T-helper 2 cell treated with Interferon-gamma antibody and Interleukin-4, amounts not matched to agents 100 ng/mL and 5 ng/mL, for 36 hours (primary cell): ENCODE measurements around the gene STBD1. TPM values are rescaled to one million over a fixed set of nuclear protein-coding genes. Genes with fewer than 3 reads are reported as not detected.
"Not testable (repeated sequence)": the region's sequence is repeated elsewhere in the genome, so short reads cannot be mapped to it uniquely, and the experiment has no call there.

Source experiments
- intact Hi-C: fragments of 100-400 bp; cut with micrococcal nuclease; formaldehyde crosslinking; loops from one replicate; pipeline ENCODE4 v1.15.1; 2023
- total RNA-seq: library from RNA; stranded (reverse); gene quantifications from 2 replicates; pipeline ENCODE4 v1.2.3, GENCODE V29; 2022

The STBD1 gene
- 1.2 and 1.3 TPM in 2 replicates for total RNA-seq

DNA sequence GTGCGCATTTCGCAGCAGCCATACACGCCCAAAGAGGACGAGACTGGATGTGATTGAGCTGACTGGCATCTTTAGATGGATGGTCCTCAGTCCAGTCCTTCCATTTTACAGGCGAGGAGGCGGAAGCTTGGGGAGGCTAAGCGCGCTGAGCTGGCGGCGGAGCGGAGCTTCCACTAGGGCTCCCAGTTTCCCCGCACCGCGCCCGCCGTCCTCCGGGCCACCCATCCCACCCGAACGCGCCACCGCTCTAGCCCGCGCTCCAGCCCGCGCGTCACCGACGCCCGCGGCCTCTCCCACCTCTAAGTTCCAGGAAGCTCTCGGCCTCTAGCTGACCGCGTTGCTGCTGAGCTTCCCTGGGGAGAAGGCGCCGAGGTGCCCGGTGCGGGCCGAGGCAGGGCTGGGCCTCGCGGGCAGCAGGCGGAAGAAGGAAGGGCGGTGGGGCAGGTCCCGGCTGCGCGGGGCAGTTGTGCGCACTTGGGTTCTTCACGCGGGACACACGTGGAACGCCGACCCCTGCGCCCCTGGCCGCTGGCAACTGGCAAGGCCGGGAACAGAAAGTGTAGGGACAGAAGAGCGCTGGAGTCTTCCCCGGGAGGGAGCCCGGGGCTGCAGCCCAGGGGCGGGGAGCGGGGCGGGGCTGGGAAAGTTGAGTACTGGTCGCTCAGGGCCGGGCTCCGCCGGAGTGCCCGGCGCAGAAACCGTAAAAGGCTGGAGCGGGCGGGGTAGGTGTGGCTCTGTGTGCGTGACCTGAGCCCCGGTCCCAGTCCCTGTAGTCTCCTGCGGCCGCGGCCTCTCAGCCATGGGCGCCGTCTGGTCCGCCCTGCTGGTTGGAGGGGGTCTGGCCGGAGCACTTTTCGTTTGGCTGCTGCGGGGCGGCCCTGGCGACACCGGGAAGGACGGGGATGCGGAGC is at the start of gene STBD1:
STBD1 (plus strand) TSS at position 763 of the 911 bp plus-strand sequence; CDS start at position 800, 37 bp downstream.
- intact Hi-C loops: loop anchor here (2.0 to 10.0 kb wide), 3 partner anchors 51 to 93 kb away; partner anchors contain the start of genes FAM47E and SCARB2

GRCh38 chr4:76256968-76257367 is 49.6 kb upstream of the STBD1 start:
- intact Hi-C loops: loop anchor here (10.0 kb wide), 1 partner anchor 48 kb away; the partner anchor contains the start of gene STBD1

GRCh38 chr4:76257824-76258223 is 48.7 kb upstream of the STBD1 start:
- intact Hi-C loops: loop anchor here (10.0 kb wide), 1 partner anchor 47 kb away; the partner anchor contains the start of gene STBD1

- intact Hi-C loops: no loop called here
Observed at GRCh38 chr4:76260571-76260970, 46.0 kb upstream of the STBD1 start.

DNA sequence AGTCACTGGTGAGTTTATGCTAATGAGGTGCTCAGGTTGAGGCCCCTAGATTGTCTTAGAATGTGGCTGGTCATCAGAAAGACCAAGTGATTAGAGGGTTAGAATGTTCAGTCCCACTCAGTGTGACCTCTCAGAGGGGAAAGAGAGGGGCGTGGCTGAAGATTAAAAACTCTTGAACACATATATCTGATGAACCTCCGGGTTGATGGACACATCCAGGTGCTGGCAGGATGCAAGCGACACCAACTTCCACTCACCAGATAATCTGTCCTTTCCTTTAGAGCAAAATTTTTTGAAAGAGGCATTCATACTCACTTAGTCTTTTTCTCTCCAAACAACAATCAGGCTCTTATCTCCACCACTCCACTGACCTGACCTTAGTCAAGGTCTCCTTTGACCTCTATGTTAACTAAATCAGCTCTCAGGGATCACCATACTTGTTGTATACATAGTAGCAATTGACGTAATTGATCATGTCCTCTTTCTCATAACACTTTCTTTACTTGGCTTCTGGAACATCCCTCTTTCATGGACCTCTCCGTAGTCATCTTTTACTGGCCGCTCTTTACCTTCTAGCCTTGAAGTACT is 40.8 kb upstream of the STBD1 start:
- intact Hi-C loops: no loop called here

DNA sequence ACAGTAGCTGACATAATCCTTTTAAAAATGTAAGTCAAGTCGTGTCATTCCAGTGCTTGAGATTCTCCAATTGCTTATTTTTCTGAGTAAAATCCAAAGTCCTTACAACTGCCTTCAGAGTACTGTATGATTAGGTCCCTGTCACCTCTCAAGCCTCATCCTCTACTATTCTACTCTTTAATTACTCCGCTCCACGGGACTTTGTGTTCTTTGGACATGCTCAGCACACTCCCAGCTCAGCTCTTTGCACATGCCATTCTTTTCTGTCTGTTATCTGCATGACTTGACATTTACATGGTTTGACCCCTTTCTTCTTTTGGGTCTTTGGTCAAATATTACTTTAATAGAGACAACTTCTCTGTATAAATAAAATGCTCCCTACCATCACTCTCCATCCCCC is 39.9 kb upstream of the STBD1 start:
- intact Hi-C loops: no loop called here

- intact Hi-C loops: no loop called here
Observed at GRCh38 chr4:76267811-76268210, 38.7 kb upstream of the STBD1 start.

- intact Hi-C loops: no loop called here
Observed at GRCh38 chr4:76270244-76271175, 36.0 kb upstream of the STBD1 start.

- intact Hi-C loops: no loop called here
Observed at GRCh38 chr4:76271248-76271647, 35.3 kb upstream of the STBD1 start.

DNA sequence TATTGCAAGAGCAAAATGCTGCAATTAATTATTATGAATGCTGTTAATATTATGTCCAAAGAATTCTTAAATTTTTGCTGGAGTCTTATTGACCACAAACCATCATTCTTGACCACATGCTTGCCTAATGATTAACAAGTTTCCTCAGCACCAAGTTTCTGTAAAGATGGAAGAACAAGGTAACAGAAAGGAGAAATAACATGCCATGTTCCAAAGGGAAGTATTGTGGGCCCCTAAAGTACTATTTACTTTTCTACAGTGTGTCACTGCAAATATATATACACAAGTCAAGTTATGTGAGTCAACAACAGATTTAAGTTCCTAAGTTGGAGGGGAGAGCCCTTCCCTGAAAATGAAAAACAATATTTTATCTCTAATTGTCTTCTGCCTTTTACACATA is 34.5 kb upstream of the STBD1 start:
- intact Hi-C loops: no loop called here

DNA sequence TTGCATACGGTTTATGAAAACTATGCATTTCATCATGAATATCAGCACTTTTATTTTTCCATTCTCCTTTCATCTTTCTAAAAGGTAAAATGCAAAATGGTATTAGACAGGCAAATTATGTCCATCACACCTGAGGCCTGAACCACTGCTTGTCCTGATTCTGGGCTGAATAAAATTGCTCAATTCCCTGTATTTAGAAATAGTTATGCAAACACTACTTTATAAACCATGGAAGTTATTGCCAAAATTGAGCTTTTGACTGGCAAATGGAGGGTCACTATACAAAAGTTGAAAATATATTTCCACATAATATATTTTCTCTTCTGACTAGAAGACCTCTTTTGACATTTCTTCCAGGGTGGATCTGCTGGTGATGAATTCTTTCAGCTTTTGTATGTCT is 34.0 kb upstream of the STBD1 start:
- intact Hi-C loops: no loop called here

- intact Hi-C loops: no loop called here
Observed at GRCh38 chr4:76272999-76273398, 33.5 kb upstream of the STBD1 start.

DNA sequence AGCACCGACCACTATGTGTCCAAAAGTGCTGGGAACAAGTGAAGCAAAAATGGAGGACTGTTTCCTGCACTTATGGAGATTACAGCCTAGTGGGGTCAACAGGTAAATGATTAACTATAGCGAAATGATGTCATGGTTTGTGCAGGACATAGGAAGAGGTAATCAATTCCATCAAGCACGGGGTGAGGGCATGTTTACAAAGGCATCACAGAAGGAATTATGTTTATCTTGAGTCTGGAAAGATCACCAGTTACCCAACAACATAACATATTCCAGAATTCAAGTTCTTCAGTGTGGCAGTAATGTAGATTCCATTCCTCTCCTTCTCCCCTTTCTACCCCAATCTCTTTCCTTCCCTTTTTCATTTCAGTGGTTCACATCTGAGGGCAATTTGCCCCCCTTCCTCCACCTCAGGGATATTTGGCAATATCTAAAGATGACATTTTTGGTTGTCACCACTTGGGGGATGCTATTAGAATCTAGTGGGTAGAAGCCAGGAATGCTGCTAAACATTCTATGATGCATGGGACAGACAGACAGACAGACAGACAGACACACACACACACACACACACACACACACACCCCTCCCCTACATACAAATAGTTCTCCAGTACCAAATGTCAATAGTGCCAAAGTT is 30.9 kb upstream of the STBD1 start:
- intact Hi-C loops: no loop called here

DNA sequence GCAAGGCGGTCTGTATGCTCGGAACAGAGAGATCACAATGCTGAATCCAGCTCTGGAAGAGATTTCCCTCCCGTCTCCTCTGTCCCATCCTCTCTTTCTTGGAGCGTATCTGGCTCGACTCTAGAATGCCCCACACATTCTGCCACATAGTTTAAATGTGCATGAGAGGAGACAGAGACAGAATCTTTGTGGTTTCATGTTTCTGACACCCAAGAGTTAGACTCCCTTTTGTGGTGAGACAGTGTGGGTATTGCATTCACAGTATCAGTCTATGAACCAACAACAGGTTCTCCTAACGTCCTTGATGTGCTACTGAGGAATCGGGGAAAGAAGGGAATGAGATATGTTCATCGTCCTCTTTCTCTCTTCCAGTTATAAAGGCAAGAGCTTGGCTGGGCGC is 29.7 kb upstream of the STBD1 start:
- intact Hi-C loops: no loop called here

DNA sequence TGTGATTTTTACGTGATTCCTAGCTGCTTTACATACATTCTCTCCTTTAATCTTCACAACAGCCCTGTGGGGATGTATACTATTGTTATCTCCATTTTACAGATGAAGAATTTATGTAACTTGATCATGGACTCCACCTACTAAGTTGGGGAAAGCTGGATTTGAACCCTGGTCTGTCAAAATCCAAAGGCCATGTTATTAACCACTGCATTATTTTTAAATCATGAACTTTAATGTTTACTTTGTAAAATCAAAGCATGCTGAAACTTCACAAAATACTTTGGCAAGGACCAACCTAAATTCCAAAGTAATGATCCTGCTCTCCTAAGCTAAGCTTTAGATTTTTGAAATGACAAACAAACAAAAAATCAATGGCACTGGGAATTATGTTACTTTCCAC is 28.9 kb upstream of the STBD1 start:
- intact Hi-C loops: loop anchor here (2.0 kb wide), 1 partner anchor 23 kb away; no protein-coding TSS in a partner anchor

GRCh38 chr4:76278583-76278982 is 27.9 kb upstream of the STBD1 start:
- intact Hi-C loops: loop anchor here (2.0 kb wide), 1 partner anchor 22 kb away; no protein-coding TSS in a partner anchor

- intact Hi-C loops: loop anchor here (1.0 to 2.0 kb wide), 2 partner anchors 21 to 99 kb away; no protein-coding TSS in a partner anchor
Observed at GRCh38 chr4:76279462-76279861, 27.1 kb upstream of the STBD1 start.

DNA sequence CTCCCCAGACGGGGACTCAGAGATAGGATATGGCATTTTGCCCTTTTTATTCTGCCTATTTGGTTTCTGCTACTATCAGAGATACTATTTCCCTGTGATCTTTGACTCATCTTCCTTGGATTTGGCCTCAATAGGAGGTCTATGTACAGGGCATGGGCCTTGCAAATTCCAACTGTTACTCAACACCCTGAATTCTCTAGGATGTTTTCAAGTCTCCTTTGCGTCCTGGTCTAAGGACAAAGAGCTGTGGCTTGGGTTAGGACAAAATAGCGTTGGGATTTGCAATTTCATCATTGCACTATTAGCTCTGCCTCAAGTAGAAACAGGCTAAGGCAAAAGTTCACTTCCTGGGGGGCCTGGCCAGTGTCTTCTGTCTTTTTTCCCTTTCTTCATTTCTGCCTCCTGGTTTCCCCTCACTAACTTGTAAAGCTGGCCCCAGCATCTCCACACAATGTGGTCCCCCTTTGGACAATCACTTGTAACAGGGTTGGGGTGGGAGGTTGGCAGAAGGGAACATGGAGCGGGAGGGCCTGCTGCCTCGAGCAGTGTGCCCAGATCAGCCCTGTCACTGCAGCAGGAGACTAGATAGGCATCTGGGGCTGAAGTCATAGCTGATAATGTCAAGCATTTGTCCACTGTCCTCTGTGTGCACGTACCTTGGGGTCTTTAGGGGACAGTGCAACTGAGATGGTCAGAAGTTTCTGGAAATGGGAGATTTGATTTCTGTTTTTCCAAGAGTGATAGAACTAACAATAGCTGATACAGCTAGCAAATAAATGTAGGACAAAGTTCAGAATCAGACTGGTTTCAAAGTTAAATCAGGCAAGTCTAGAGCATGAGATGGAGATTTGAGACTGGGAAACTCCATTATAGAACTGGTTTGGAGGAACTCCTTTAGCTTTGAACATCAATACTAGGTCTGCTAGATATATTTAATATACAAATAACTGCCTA is 25.8 kb upstream of the STBD1 start:
- intact Hi-C loops: no loop called here

DNA sequence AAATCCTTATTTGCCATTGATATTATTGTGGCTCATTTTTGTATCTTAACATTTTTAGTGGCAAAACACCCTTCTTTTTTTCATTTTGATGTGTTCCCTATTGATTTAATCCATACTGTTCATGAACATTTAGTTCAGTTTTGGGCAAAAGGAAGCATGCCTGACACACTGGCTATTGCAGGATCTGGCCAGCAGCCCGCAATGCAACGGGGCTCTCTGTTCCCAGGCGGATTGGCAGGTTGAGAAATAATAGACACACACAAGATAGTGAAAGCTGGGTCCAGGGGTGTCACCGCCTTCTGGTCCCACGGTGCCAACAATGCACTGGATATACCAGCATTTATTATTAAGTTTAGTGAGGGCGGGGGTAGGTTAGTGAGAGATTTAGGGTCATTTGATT is 24.9 kb upstream of the STBD1 start:
- intact Hi-C loops: not testable (repeated sequence)
